SK-N-SH treated with all-trans-retinoic acid at 6 μM for 48 hours (cell line): ENCODE data around the gene PRR30.

Experiments used
- ATAC-seq: fragments of 200-7000 bp; cut with Tn5 transposase; 3 replicates; pipeline ENCODE4 v1.9.1; 2020; ENCODE audit warnings: mild to moderate bottlenecking, moderate library complexity
- BACH2 ChIP-seq: fragments of 250-450 bp; sonication (Bioruptor Pico); IDR thresholded peaks from 2 replicates; pipeline ENCODE4 v1.9.0; 2021; ENCODE audit warnings: mild to moderate bottlenecking, borderline replicate concordance
- CSDC2 ChIP-seq: fragments of 250-450 bp; sonication (Bioruptor Pico); IDR thresholded peaks from 2 replicates; pipeline ENCODE4 v1.5.0; 2020; ENCODE audit warnings: mild to moderate bottlenecking, moderate library complexity
- ESRRG ChIP-seq: fragments of 250-450 bp; sonication (Bioruptor Pico); IDR thresholded peaks from 2 replicates; pipeline ENCODE4 v1.6.1; 2021; ENCODE audit warnings: mild to moderate bottlenecking
- GLIS3 ChIP-seq: fragments of 250-450 bp; sonication (Bioruptor Pico); IDR thresholded peaks from 2 replicates; pipeline ENCODE4 v1.5.0; 2020; ENCODE audit warnings: mild to moderate bottlenecking, moderate library complexity
- ISL1 ChIP-seq: fragments of 250-450 bp; sonication (Bioruptor Pico); IDR thresholded peaks from 2 replicates; pipeline ENCODE4 v2.1.2; 2022; ENCODE audit warnings: mild to moderate bottlenecking, moderate library complexity
- PPARA ChIP-seq: fragments of 250-450 bp; sonication (Bioruptor Pico); IDR thresholded peaks from 2 replicates; pipeline ENCODE4 v1.5.0; 2020; ENCODE audit warnings: mild to moderate bottlenecking, borderline replicate concordance
- SNAI2 ChIP-seq: fragments of 250-450 bp; sonication (Bioruptor Pico); IDR thresholded peaks from 2 replicates; pipeline ENCODE4 v1.5.0; 2020; ENCODE audit warnings: mild to moderate bottlenecking, moderate library complexity
- TCF4 ChIP-seq: fragments of 250-450 bp; sonication (Bioruptor Pico); IDR thresholded peaks from 2 replicates; pipeline ENCODE4 v1.8.0; 2021; ENCODE audit warnings: mild to moderate bottlenecking, moderate library complexity, borderline replicate concordance
- ZC3H10 ChIP-seq: fragments of 250-450 bp; sonication (Bioruptor Pico); IDR thresholded peaks from 2 replicates; pipeline ENCODE4 v1.5.1; 2021; ENCODE audit warnings: mild to moderate bottlenecking, moderate library complexity
- ZFP3 ChIP-seq: fragments of 250-450 bp; sonication (Bioruptor Pico); IDR thresholded peaks from 2 replicates; pipeline ENCODE4 v1.5.0; 2020; ENCODE audit warnings: mild to moderate bottlenecking, moderate library complexity
- ZFP30 ChIP-seq: fragments of 450-650 bp; formaldehyde crosslinking; IDR thresholded peaks from 2 replicates; pipeline ENCODE4 v1.5.0; 2022; ENCODE audit warnings: mild to moderate bottlenecking, moderate library complexity
- ZNF70 ChIP-seq: fragments of 450-650 bp; formaldehyde crosslinking; IDR thresholded peaks from 2 replicates; pipeline ENCODE4 v1.5.0; 2020; ENCODE audit warnings: mild to moderate bottlenecking, moderate library complexity
- TF ChIP-seq, protein P1 (sequence below): fragments of 250-450 bp; sonication (Bioruptor Pico); IDR thresholded peaks from 2 replicates; pipeline ENCODE4 v1.5.1; 2021; ENCODE audit warnings: mild to moderate bottlenecking, moderate library complexity
- TF ChIP-seq, protein P2 (sequence below): fragments of 250-450 bp; sonication (Bioruptor Pico); IDR thresholded peaks from 2 replicates; pipeline ENCODE4 v1.5.1; 2020; ENCODE audit warnings: low read depth, mild to moderate bottlenecking, moderate library complexity
- TF ChIP-seq, protein P3 (sequence below): fragments of 250-450 bp; sonication (Bioruptor Pico); IDR thresholded peaks from 2 replicates; pipeline ENCODE4 v1.5.0; 2020; ENCODE audit warnings: mild to moderate bottlenecking, moderate library complexity
- TF ChIP-seq, protein P4 (sequence below): fragments of 250-450 bp; sonication (Bioruptor Pico); IDR thresholded peaks from 2 replicates; pipeline ENCODE4 v1.8.0; 2020; ENCODE audit warnings: mild to moderate bottlenecking, moderate library complexity, borderline replicate concordance
- TF ChIP-seq, protein P5 (sequence below): fragments of 250-450 bp; sonication (Bioruptor Pico); IDR thresholded peaks from 2 replicates; pipeline ENCODE4 v1.8.0; 2021; ENCODE audit warnings: low read depth, mild to moderate bottlenecking, moderate library complexity, borderline replicate concordance

PRR30 gene

DNA sequence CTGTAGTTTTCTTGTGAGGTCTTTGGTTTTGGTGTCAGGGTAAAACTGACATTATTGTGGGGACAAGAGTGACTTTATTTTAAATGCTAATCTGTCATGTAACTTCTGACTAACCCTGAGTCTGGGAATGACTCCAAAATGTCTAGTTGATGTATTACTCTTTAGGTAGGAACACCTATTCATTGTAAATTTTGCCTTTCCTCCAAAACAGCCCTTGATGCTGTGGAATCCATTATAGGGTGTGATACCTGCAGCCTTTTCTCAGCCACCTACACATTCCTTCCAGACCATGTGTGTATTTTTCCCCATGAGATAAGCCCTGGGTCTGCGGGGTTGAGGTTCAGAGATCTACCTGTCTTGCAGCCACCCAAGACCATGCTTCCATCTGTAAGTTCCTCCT lies 4.1 kb upstream of the PRR30 start:
- no peak for ATAC-seq
- no peak for TF ChIP-seq BACH2 (CRISPR knock-in tag)
- no peak for TF ChIP-seq ZC3H10 (CRISPR knock-in tag)
- TF ChIP-seq ZFP3 (CRISPR knock-in tag): no peak
- TF ChIP-seq ZNF70 (CRISPR knock-in tag): no peak
- TF ChIP-seq, protein P1, sequence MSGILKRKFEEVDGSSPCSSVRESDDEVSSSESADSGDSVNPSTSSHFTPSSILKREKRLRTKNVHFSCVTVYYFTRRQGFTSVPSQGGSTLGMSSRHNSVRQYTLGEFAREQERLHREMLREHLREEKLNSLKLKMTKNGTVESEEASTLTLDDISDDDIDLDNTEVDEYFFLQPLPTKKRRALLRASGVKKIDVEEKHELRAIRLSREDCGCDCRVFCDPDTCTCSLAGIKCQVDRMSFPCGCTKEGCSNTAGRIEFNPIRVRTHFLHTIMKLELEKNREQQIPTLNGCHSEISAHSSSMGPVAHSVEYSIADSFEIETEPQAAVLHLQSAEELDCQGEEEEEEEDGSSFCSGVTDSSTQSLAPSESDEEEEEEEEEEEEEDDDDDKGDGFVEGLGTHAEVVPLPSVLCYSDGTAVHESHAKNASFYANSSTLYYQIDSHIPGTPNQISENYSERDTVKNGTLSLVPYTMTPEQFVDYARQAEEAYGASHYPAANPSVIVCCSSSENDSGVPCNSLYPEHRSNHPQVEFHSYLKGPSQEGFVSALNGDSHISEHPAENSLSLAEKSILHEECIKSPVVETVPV (CRISPR knock-in tag): no peak
- TF ChIP-seq CSDC2 (CRISPR knock-in tag): no peak
- TF ChIP-seq, protein P2, sequence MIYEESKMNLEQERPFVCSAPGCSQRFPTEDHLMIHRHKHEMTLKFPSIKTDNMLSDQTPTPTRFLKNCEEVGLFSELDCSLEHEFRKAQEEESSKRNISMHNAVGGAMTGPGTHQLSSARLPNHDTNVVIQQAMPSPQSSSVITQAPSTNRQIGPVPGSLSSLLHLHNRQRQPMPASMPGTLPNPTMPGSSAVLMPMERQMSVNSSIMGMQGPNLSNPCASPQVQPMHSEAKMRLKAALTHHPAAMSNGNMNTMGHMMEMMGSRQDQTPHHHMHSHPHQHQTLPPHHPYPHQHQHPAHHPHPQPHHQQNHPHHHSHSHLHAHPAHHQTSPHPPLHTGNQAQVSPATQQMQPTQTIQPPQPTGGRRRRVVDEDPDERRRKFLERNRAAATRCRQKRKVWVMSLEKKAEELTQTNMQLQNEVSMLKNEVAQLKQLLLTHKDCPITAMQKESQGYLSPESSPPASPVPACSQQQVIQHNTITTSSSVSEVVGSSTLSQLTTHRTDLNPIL: no peak
- no peak for TF ChIP-seq ESRRG (CRISPR knock-in tag)
- no peak for TF ChIP-seq ZFP30 (CRISPR knock-in tag)
- TF ChIP-seq, protein P3, sequence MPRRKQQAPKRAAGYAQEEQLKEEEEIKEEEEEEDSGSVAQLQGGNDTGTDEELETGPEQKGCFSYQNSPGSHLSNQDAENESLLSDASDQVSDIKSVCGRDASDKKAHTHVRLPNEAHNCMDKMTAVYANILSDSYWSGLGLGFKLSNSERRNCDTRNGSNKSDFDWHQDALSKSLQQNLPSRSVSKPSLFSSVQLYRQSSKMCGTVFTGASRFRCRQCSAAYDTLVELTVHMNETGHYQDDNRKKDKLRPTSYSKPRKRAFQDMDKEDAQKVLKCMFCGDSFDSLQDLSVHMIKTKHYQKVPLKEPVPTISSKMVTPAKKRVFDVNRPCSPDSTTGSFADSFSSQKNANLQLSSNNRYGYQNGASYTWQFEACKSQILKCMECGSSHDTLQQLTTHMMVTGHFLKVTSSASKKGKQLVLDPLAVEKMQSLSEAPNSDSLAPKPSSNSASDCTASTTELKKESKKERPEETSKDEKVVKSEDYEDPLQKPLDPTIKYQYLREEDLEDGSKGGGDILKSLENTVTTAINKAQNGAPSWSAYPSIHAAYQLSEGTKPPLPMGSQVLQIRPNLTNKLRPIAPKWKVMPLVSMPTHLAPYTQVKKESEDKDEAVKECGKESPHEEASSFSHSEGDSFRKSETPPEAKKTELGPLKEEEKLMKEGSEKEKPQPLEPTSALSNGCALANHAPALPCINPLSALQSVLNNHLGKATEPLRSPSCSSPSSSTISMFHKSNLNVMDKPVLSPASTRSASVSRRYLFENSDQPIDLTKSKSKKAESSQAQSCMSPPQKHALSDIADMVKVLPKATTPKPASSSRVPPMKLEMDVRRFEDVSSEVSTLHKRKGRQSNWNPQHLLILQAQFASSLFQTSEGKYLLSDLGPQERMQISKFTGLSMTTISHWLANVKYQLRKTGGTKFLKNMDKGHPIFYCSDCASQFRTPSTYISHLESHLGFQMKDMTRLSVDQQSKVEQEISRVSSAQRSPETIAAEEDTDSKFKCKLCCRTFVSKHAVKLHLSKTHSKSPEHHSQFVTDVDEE: no peak
- TF ChIP-seq SNAI2 (CRISPR knock-in tag): no peak
- TF ChIP-seq PPARA (CRISPR knock-in tag): no peak
- TF ChIP-seq ISL1 (CRISPR knock-in tag): no peak

DNA sequence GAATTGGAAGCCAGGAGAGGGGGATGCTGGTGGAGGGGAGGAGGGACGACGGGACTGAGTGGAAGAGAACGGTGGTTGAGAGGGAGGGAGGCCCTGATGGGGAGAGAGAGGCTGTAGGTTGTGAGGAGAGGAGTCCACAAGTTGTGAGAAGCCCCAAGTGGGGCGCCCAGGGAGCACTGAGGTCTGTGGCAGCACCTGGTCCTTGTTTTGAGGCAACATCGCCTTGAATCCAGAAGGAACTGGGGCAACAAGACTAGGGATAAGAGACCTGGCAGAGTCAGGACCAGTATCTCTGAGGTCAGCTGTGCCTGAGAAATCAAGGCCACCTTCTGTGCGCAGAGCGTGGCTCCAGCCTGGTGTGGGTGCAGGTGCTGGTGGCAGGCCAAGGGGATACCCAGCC lies 1.1 kb downstream of the PRR30 start:
- TF ChIP-seq TCF4 (CRISPR knock-in tag) (no peak), ZNF70 (CRISPR knock-in tag) (no peak), ZC3H10 (CRISPR knock-in tag) (no peak), ZFP30 (CRISPR knock-in tag) (no peak), BACH2 (CRISPR knock-in tag) (no peak), PPARA (CRISPR knock-in tag) (no peak), GLIS3 (no peak)
- TF ChIP-seq, protein P1 (CRISPR knock-in tag): no peak
- TF ChIP-seq, protein P4, sequence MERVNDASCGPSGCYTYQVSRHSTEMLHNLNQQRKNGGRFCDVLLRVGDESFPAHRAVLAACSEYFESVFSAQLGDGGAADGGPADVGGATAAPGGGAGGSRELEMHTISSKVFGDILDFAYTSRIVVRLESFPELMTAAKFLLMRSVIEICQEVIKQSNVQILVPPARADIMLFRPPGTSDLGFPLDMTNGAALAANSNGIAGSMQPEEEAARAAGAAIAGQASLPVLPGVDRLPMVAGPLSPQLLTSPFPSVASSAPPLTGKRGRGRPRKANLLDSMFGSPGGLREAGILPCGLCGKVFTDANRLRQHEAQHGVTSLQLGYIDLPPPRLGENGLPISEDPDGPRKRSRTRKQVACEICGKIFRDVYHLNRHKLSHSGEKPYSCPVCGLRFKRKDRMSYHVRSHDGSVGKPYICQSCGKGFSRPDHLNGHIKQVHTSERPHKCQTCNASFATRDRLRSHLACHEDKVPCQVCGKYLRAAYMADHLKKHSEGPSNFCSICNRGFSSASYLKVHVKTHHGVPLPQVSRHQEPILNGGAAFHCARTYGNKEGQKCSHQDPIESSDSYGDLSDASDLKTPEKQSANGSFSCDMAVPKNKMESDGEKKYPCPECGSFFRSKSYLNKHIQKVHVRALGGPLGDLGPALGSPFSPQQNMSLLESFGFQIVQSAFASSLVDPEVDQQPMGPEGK (CRISPR knock-in tag): no peak
- TF ChIP-seq, protein P2: no peak
- TF ChIP-seq, protein P5, sequence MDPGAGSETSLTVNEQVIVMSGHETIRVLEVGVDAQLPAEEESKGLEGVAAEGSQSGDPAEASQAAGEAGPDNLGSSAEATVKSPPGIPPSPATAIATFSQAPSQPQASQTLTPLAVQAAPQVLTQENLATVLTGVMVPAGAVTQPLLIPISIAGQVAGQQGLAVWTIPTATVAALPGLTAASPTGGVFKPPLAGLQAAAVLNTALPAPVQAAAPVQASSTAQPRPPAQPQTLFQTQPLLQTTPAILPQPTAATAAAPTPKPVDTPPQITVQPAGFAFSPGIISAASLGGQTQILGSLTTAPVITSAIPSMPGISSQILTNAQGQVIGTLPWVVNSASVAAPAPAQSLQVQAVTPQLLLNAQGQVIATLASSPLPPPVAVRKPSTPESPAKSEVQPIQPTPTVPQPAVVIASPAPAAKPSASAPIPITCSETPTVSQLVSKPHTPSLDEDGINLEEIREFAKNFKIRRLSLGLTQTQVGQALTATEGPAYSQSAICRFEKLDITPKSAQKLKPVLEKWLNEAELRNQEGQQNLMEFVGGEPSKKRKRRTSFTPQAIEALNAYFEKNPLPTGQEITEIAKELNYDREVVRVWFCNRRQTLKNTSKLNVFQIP (CRISPR knock-in tag): no peak
- no peak for ATAC-seq
